Stimulated activated CD8-positive, alpha-beta memory T cell treated with anti-CD3 and anti-CD28 coated beads, Interleukin-7, amount 100 ng/mL, for 1 hour (primary cell): ENCODE data around the gene C1QTNF2.

Source experiments
- DNase-seq, 2 donors: peaks; one replicate each; pipeline ENCODE4 v3.0.0-alpha.2; 2020; ENCODE audit warnings: low read depth in 2 of 2

C1QTNF2 gene

GRCh38 chr5:160371294-160371693, 868 bp upstream of the C1QTNF2 start:
- no peak for DNase-seq

GRCh38 chr5:160370713-160371034, 248 bp upstream of the C1QTNF2 start:
- DNase-seq: no peak

GRCh38 chr5:160367885-160368284, 2.5 kb downstream of the C1QTNF2 start:
- no peak for DNase-seq

- no peak for DNase-seq
Observed at GRCh38 chr5:160367261-160367660, 3.2 kb downstream of the C1QTNF2 start.

- no peak for DNase-seq
Observed at GRCh38 chr5:160366230-160366629, 4.2 kb downstream of the C1QTNF2 start.

- DNase-seq: no peak
Observed at GRCh38 chr5:160363660-160364395, 6.6 kb downstream of the C1QTNF2 start.

GRCh38 chr5:160363211-160363610, 7.2 kb downstream of the C1QTNF2 start:
- DNase-seq: no peak

- no peak for DNase-seq
Observed at GRCh38 chr5:160361624-160362228, 8.7 kb downstream of the C1QTNF2 start.

GRCh38 chr5:160360310-160360709, 10.1 kb downstream of the C1QTNF2 start:
- DNase-seq: no peak

- DNase-seq: no peak
Observed at GRCh38 chr5:160359816-160360215, 10.6 kb downstream of the C1QTNF2 start.

GRCh38 chr5:160359242-160359641, 11.2 kb downstream of the C1QTNF2 start:
- no peak for DNase-seq

- no peak for DNase-seq
Observed at GRCh38 chr5:160357861-160358411, 12.5 kb downstream of the C1QTNF2 start.

- no peak for DNase-seq
Observed at GRCh38 chr5:160357394-160357793, 13.0 kb downstream of the C1QTNF2 start.

GRCh38 chr5:160356550-160357347, 13.7 kb downstream of the C1QTNF2 start:
- no peak for DNase-seq

- DNase-seq: no peak
Observed at GRCh38 chr5:160354666-160355065, 15.8 kb downstream of the C1QTNF2 start.

GRCh38 chr5:160353379-160353778, 17.0 kb downstream of the C1QTNF2 start:
- no peak for DNase-seq

- no peak for DNase-seq
Observed at GRCh38 chr5:160352308-160352707, 18.1 kb downstream of the C1QTNF2 start.

- DNase-seq: no peak
Observed at GRCh38 chr5:160349935-160350303, 20.5 kb downstream of the C1QTNF2 start.

GRCh38 chr5:160349249-160349934, 21.0 kb downstream of the C1QTNF2 start:
- no peak for DNase-seq

- no peak for DNase-seq
Observed at GRCh38 chr5:160348080-160348479, 22.3 kb downstream of the C1QTNF2 start.

GRCh38 chr5:160347448-160347847, 23.0 kb downstream of the C1QTNF2 start:
- DNase-seq: no peak

GRCh38 chr5:160342413-160342941, 27.9 kb downstream of the C1QTNF2 start:
- no peak for DNase-seq
